Globus pallidus (tissue), 1 donor: ENCODE data around the gene RAC2.

Experiments used
- DNase-seq: peaks from one replicate; pipeline ENCODE4 v3.0.0-alpha.2; 2015; ENCODE audit warnings: low spot score

RAC2 gene

GRCh38 chr22:37221424-37222333 is 22.4 kb downstream of the RAC2 start:
- no peak for DNase-seq

- no peak for DNase-seq
Observed at GRCh38 chr22:37220543-37220981, 23.5 kb downstream of the RAC2 start.

GRCh38 chr22:37219533-37219932 is 24.5 kb downstream of the RAC2 start:
- DNase-seq, result no peak

GRCh38 chr22:37218771-37219411 is 25.2 kb downstream of the RAC2 start:
- no peak for DNase-seq

- no peak for DNase-seq
Observed at GRCh38 chr22:37218399-37218770, 25.7 kb downstream of the RAC2 start.

GRCh38 chr22:37215890-37216289 is 28.2 kb downstream of the RAC2 start:
- DNase-seq, result no peak

- no peak for DNase-seq
Observed at GRCh38 chr22:37214731-37215030, 29.4 kb downstream of the RAC2 start.

GRCh38 chr22:37213941-37214730 is 29.9 kb downstream of the RAC2 start:
- DNase-seq, result no peak

- no peak for DNase-seq
Observed at GRCh38 chr22:37213218-37213855, 30.7 kb downstream of the RAC2 start.

- DNase-seq, result no peak
Observed at GRCh38 chr22:37212174-37212906, 31.7 kb downstream of the RAC2 start, which contains the start of gene SSTR3. TSS of gene SSTR3 (minus strand) at chr22:37212477. CDS start at chr22:37207803, 4,674 bp downstream.

- DNase-seq, result no peak
Observed at GRCh38 chr22:37211866-37212173, 32.2 kb downstream of the RAC2 start.

GRCh38 chr22:37211075-37211865 is 32.8 kb downstream of the RAC2 start:
- no peak for DNase-seq

GRCh38 chr22:37210041-37210803 is 33.8 kb downstream of the RAC2 start:
- DNase-seq, result no peak

- DNase-seq, result no peak
Observed at GRCh38 chr22:37209140-37209845, 34.8 kb downstream of the RAC2 start.

GRCh38 chr22:37208401-37209139 is 35.5 kb downstream of the RAC2 start:
- DNase-seq, result no peak

GRCh38 chr22:37207981-37208380 is 36.1 kb downstream of the RAC2 start:
- DNase-seq, result no peak

GRCh38 chr22:37206841-37207821 is 36.9 kb downstream of the RAC2 start:
- DNase-seq, result no peak
